WTC11 (cell line): ENCODE data around the gene SCNN1A.

Source experiments
- CREB1 ChIP-seq: sonication (generic); formaldehyde crosslinking; IDR thresholded peaks from 2 replicates; pipeline ENCODE4 v1.8.0; 2023; ENCODE audit warnings: mild to moderate bottlenecking, missing genetic modification reagents
- CTCF ChIP-seq: fragments of 200-600 bp; IDR thresholded peaks from 2 replicates; pipeline ENCODE4 v1.8.0; 2022; ENCODE audit warnings: antibody characterized with exemption
- NR2C2 ChIP-seq: sonication (generic); formaldehyde crosslinking; IDR thresholded peaks from 2 replicates; pipeline ENCODE4 v1.8.0; 2022; ENCODE audit warnings: mild to moderate bottlenecking, missing genetic modification reagents
- ZNF512 ChIP-seq: sonication (generic); formaldehyde crosslinking; IDR thresholded peaks from 2 replicates; pipeline ENCODE4 v1.8.1; 2022; ENCODE audit warnings: missing genetic modification reagents, borderline replicate concordance

- TF ChIP-seq CTCF (no peak), CREB1 (no peak), ZNF512 (CRISPR knock-in tag) (no peak), NR2C2 (CRISPR knock-in tag) (no peak)
Observed at GRCh38 chr12:6346235-6346832, 29.0 kb downstream of the SCNN1A start.
